OCI-LY1 (cell line): ENCODE measurements around the gene BAD.

Experiments used
- H2AFZ ChIP-seq: fragments of 200-600 bp; sonication (generic), shearing (Covaris generic); 2 replicates; pipeline ENCODE4 v1.6.0; 2014; ENCODE audit warnings: antibody characterized with exemption, mild to moderate bottlenecking, low read length
- H3F3A ChIP-seq: fragments of 200-600 bp; sonication (generic), shearing (Covaris generic); 2 replicates; pipeline ENCODE4 v1.6.0; 2014; ENCODE audit warnings: mild to moderate bottlenecking, antibody characterized with exemption, low read length, moderate library complexity; ENCODE audit not compliant: insufficient read depth
- H3K27ac ChIP-seq: fragments of 200-600 bp; sonication (generic); 2 replicates; pipeline ENCODE4 v1.5.1; 2014; ENCODE audit warnings: low read length, mixed run types, mild to moderate bottlenecking, low read depth; ENCODE audit not compliant: poor library complexity, severe bottlenecking
- H3K27me3 ChIP-seq: fragments of 200-600 bp; sonication (generic); 2 replicates; pipeline ENCODE4 v1.6.0; 2014; ENCODE audit warnings: antibody characterized with exemption, mild to moderate bottlenecking, low read length, moderate library complexity; ENCODE audit not compliant: insufficient read depth
- H3K36me3 ChIP-seq: fragments of 200-600 bp; sonication (generic); 2 replicates; pipeline ENCODE4 v1.6.1; 2014; ENCODE audit warnings: mild to moderate bottlenecking, antibody characterized with exemption, low read length, moderate library complexity, mixed read lengths; ENCODE audit not compliant: insufficient read depth
- H3K4me1 ChIP-seq: fragments of 200-600 bp; sonication (generic); 2 replicates; pipeline ENCODE4 v1.5.1; 2014; ENCODE audit warnings: mild to moderate bottlenecking, low read length, moderate library complexity; ENCODE audit not compliant: insufficient read depth, severe bottlenecking
- H3K4me2 ChIP-seq: fragments of 200-600 bp; sonication (generic), shearing (Covaris generic); 2 replicates; pipeline ENCODE4 v1.6.1; 2014; ENCODE audit warnings: low read length
- H3K4me3 ChIP-seq: fragments of 200-600 bp; sonication (generic); 2 replicates; pipeline ENCODE4 v1.5.1; 2014; ENCODE audit warnings: low read length, low read depth, mild to moderate bottlenecking, mixed read lengths; ENCODE audit not compliant: poor library complexity, severe bottlenecking
- H3K79me2 ChIP-seq: fragments of 200-600 bp; shearing (Covaris generic); 2 replicates; pipeline ENCODE4 v1.6.1; 2016; ENCODE audit warnings: mixed run types, low read length, mixed read lengths; ENCODE audit not compliant: insufficient read depth
- H3K9ac ChIP-seq: fragments of 200-600 bp; sonication (generic), shearing (Covaris generic); 2 replicates; pipeline ENCODE4 v1.6.1; 2014; ENCODE audit warnings: mild to moderate bottlenecking, low read length, mixed read lengths
- H3K9me2 ChIP-seq: fragments of 200-600 bp; sonication (generic), shearing (Covaris generic); 2 replicates; pipeline ENCODE4 v1.6.1; 2014; ENCODE audit warnings: low read depth, mild to moderate bottlenecking, low read length, mixed read lengths
- H3K9me3 ChIP-seq: fragments of 200-600 bp; shearing (Covaris generic); 2 replicates; pipeline ENCODE4 v1.6.1; 2014; ENCODE audit warnings: low read length, mixed read lengths
- H4K20me1 ChIP-seq: fragments of 200-600 bp; sonication (generic), shearing (Covaris generic); 2 replicates; pipeline ENCODE4 v1.6.0; 2016; ENCODE audit warnings: mild to moderate bottlenecking, low read length; ENCODE audit not compliant: insufficient read depth
- CTCF ChIP-seq: fragments of 200-600 bp; sonication (generic), shearing (Covaris generic); IDR thresholded peaks from 2 replicates; pipeline ENCODE4 v1.5.1; 2017; ENCODE audit warnings: mild to moderate bottlenecking, antibody characterized with exemption, low read length, moderate library complexity, mixed read lengths
- EZH2 ChIP-seq: fragments of 200-600 bp; sonication (generic), shearing (Covaris generic); IDR thresholded peaks from 2 replicates; pipeline ENCODE4 v1.8.0; 2017; ENCODE audit warnings: borderline replicate concordance, mixed run types, mild to moderate bottlenecking, antibody characterized with exemption, low read length, moderate library complexity, mixed read lengths

The BAD gene

GRCh38 chr11:64259533-64260067 lies 24.9 kb downstream of the BAD start:
- Histone ChIP-seq H3K9ac (no peak overlapping the region), H3K9me3 (no peaks in the 10 kb centered on the region), H3K27me3 (no peaks in the 10 kb centered on the region), H3K79me2 (no peaks in the 10 kb centered on the region), H2AFZ (no peak overlapping the region), H3K9me2 (no peaks in the 10 kb centered on the region), H3K27ac (no peak overlapping the region), H4K20me1 (no peaks in the 10 kb centered on the region), H3K4me3 (no peak overlapping the region), H3K36me3 (peaks cover 41% of the 10 kb centered on the region), H3F3A (no peaks in the 10 kb centered on the region), H3K4me2 (no peak overlapping the region), H3K4me1 (no peaks in the 10 kb centered on the region)
- TF ChIP-seq EZH2 (no peak), CTCF (no peak)

- Histone ChIP-seq H3K27me3 (no peaks in the 10 kb centered on the region), H3K36me3 (peaks cover 44% of the 10 kb centered on the region), H3K79me2 (no peaks in the 10 kb centered on the region), H3K4me3 (no peak overlapping the region), H3F3A (no peaks in the 10 kb centered on the region), H3K4me1 (no peaks in the 10 kb centered on the region), H3K4me2 (no peak overlapping the region), H2AFZ (no peak overlapping the region), H3K9ac (no peak overlapping the region), H3K9me2 (no peaks in the 10 kb centered on the region), H4K20me1 (no peaks in the 10 kb centered on the region), H3K9me3 (no peaks in the 10 kb centered on the region), H3K27ac (no peak overlapping the region)
- TF ChIP-seq EZH2 (no peak), CTCF (no peak)
These were observed 25.4 kb downstream of the BAD start for GRCh38 chr11:64258946-64259532.

GRCh38 chr11:64258356-64258755 lies 26.1 kb downstream of the BAD start:
- no peak overlapping the region for H3K9ac ChIP-seq
- peaks cover 44% of the 10 kb centered on the region for H3K36me3 ChIP-seq
- H3F3A ChIP-seq, result no peaks in the 10 kb centered on the region
- no peaks in the 10 kb centered on the region for H3K9me2 ChIP-seq
- no peak overlapping the region for H3K4me2 ChIP-seq
- H3K4me1 ChIP-seq, result no peaks in the 10 kb centered on the region
- no peak overlapping the region for H3K27ac ChIP-seq
- TF ChIP-seq EZH2 (no peak), CTCF (no peak)
- no peaks in the 10 kb centered on the region for H4K20me1 ChIP-seq
- H2AFZ ChIP-seq, result no peak overlapping the region
- H3K9me3 ChIP-seq, result no peaks in the 10 kb centered on the region
- no peaks in the 10 kb centered on the region for H3K27me3 ChIP-seq
- H3K4me3 ChIP-seq, result no peak overlapping the region
- H3K79me2 ChIP-seq, result no peaks in the 10 kb centered on the region
